Measurements from ENCODE around the gene POU2F3.
"Not testable (repeated sequence)": the region's sequence is repeated elsewhere in the genome, so short reads cannot be mapped to it uniquely, and the experiment has no call there.

Gene POU2F3

DNA sequence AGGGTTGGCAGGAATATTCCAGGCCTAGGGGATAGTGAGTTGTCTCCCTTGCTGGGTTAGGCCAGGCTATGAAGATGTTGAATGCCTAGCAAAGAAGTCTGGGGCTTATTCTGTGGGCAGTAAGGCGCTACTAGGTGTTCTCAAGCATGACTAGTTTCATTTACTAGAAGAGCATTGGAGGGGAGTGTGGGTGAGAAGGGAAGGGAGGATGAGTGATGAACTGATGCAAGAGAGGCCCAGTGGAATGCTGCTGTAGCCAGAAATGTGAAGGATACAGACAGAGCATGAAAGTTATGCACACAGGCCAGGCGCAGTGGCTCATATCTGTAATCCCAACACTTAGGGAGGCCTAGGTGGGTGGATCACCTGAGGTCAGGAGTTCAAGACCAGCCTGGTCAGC is 33.5 kb downstream of the POU2F3 start:
- H3K4me3 ChIP-seq (ENCODE audit: low read depth in 1 of 2, low read length in 2 of 2) = no peak overlapping the region
- H3K27me3 ChIP-seq (ENCODE audit: low read depth, low read length) = no peaks in the 10 kb centered on the region
- H3K27ac ChIP-seq (ENCODE audit: low read length) = no peak overlapping the region
- no peaks in the 10 kb centered on the region for H3K9me3 ChIP-seq (ENCODE audit: control insufficient read depth in 1 of 2, low read length in 2 of 2)
- H3K4me1 ChIP-seq (ENCODE audit: control insufficient read depth in 1 of 2, insufficient read depth in 2 of 2, low read length in 2 of 2) = no peaks in the 10 kb centered on the region
- H3K36me3 ChIP-seq (ENCODE audit: control insufficient read depth in 1 of 2, insufficient read depth in 2 of 2, low read length in 2 of 2) = no peaks in the 10 kb centered on the region

GRCh38 chr11:120273956-120274355 is 34.0 kb downstream of the POU2F3 start:
- not testable (repeated sequence) for H3K4me3 ChIP-seq (ENCODE audit: low read depth in 1 of 2, low read length in 2 of 2); H3K36me3 ChIP-seq (ENCODE audit: control insufficient read depth in 1 of 2, insufficient read depth in 2 of 2, low read length in 2 of 2); H3K4me1 ChIP-seq (ENCODE audit: control insufficient read depth in 1 of 2, insufficient read depth in 2 of 2, low read length in 2 of 2); H3K9me3 ChIP-seq (ENCODE audit: control insufficient read depth in 1 of 2, low read length in 2 of 2); H3K27ac ChIP-seq (ENCODE audit: low read length); H3K27me3 ChIP-seq (ENCODE audit: low read depth, low read length)

DNA sequence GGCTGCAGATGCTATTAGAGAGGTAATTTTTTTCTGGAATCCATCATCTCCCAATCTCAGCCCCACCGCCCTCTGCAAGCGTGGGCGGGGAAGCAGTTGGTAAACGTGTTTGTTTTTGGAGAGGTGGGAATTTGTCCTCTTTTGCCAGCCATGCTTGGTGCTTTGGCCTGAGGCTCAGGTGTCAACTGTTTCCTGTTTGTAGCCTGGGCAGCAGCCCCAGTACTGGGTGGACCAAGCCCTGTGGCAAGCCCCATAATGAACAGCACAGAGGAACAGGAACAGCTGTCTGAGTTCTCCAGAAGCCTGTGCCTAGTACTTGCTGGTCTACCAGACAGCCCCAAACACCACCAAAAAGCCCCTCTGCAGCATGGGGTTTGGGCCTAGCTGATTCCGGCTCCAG is 39.6 kb downstream of the POU2F3 start:
- Histone ChIP-seq H3K4me1 (ENCODE audit: control insufficient read depth in 1 of 2, insufficient read depth in 2 of 2, low read length in 2 of 2) (peaks cover 0 to 8% of the 10 kb centered on the region in 2 donors), H3K36me3 (ENCODE audit: control insufficient read depth in 1 of 2, insufficient read depth in 2 of 2, low read length in 2 of 2) (no peaks in the 10 kb centered on the region), H3K9me3 (ENCODE audit: control insufficient read depth in 1 of 2, low read length in 2 of 2) (no peaks in the 10 kb centered on the region), H3K27me3 (ENCODE audit: low read depth, low read length) (no peaks in the 10 kb centered on the region), H3K4me3 (ENCODE audit: low read depth in 1 of 2, low read length in 2 of 2) (no peak overlapping the region), H3K27ac (ENCODE audit: low read length) (no peak overlapping the region)

GRCh38 chr11:120280600-120281051 is 40.7 kb downstream of the POU2F3 start:
- Histone ChIP-seq H3K4me1 (ENCODE audit: control insufficient read depth in 1 of 2, insufficient read depth in 2 of 2, low read length in 2 of 2) (peaks cover 0 to 8% of the 10 kb centered on the region in 2 donors), H3K4me3 (ENCODE audit: low read depth in 1 of 2, low read length in 2 of 2) (no peak overlapping the region), H3K9me3 (ENCODE audit: control insufficient read depth in 1 of 2, low read length in 2 of 2) (no peaks in the 10 kb centered on the region), H3K27me3 (ENCODE audit: low read depth, low read length) (no peaks in the 10 kb centered on the region), H3K27ac (ENCODE audit: low read length) (no peak overlapping the region), H3K36me3 (ENCODE audit: control insufficient read depth in 1 of 2, insufficient read depth in 2 of 2, low read length in 2 of 2) (no peaks in the 10 kb centered on the region)

DNA sequence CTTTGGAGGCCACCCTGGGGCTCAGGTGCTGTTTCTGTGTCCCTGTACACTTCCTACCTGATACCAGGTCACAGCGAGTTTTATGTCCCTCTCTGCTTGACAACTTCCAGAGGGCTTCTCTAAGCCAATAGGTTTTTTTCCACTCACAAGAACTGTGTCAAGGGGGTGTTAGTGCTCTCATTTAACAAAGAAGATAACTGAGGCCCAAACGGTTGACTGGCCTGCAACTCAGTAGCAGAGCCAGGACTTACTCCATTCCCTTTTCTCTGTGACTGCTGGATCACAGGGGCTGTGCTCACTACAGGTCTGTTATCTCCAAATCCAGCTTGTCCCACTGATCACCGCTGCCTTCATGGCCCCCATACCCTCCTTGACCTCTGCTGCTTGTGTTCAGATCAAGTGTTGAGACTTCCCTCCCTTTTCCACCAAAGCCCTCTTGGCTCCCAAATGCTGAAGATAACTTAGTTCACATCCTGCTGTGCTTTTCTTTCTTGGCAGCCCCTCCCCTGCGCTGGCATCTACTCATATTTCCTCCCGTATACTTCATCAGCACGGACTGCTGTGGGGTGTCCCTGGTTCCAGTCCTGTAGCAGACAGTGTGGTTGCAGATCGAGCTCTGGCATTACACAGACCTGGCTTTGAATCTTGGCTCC is 41.3 kb downstream of the POU2F3 start:
- no peak overlapping the region for H3K4me3 ChIP-seq (ENCODE audit: low read depth in 1 of 2, low read length in 2 of 2)
- no peaks in the 10 kb centered on the region for H3K36me3 ChIP-seq (ENCODE audit: control insufficient read depth in 1 of 2, insufficient read depth in 2 of 2, low read length in 2 of 2)
- peaks cover 0 to 8% of the 10 kb centered on the region in 2 donors for H3K4me1 ChIP-seq (ENCODE audit: control insufficient read depth in 1 of 2, insufficient read depth in 2 of 2, low read length in 2 of 2)
- H3K27ac ChIP-seq (ENCODE audit: low read length) = no peak overlapping the region
- no peaks in the 10 kb centered on the region for H3K27me3 ChIP-seq (ENCODE audit: low read depth, low read length)
- H3K9me3 ChIP-seq (ENCODE audit: control insufficient read depth in 1 of 2, low read length in 2 of 2) = no peaks in the 10 kb centered on the region

- H3K27ac ChIP-seq (ENCODE audit: low read length) = no peak overlapping the region
- H3K4me3 ChIP-seq (ENCODE audit: low read depth in 1 of 2, low read length in 2 of 2) = no peak overlapping the region
- H3K4me1 ChIP-seq (ENCODE audit: control insufficient read depth in 1 of 2, insufficient read depth in 2 of 2, low read length in 2 of 2) = peaks cover 0 to 8% of the 10 kb centered on the region in 2 donors
- H3K36me3 ChIP-seq (ENCODE audit: control insufficient read depth in 1 of 2, insufficient read depth in 2 of 2, low read length in 2 of 2) = no peaks in the 10 kb centered on the region
- H3K27me3 ChIP-seq (ENCODE audit: low read depth, low read length) = no peaks in the 10 kb centered on the region
- H3K9me3 ChIP-seq (ENCODE audit: control insufficient read depth in 1 of 2, low read length in 2 of 2) = no peaks in the 10 kb centered on the region
These were observed 43.2 kb downstream of the POU2F3 start for GRCh38 chr11:120283124-120283523.

GRCh38 chr11:120284272-120284671 is 44.3 kb downstream of the POU2F3 start:
- Histone ChIP-seq H3K27ac (ENCODE audit: low read length) (no peak overlapping the region), H3K4me1 (ENCODE audit: control insufficient read depth in 1 of 2, insufficient read depth in 2 of 2, low read length in 2 of 2) (peaks cover 0 to 8% of the 10 kb centered on the region in 2 donors), H3K36me3 (ENCODE audit: control insufficient read depth in 1 of 2, insufficient read depth in 2 of 2, low read length in 2 of 2) (no peaks in the 10 kb centered on the region), H3K27me3 (ENCODE audit: low read depth, low read length) (no peaks in the 10 kb centered on the region), H3K4me3 (ENCODE audit: low read depth in 1 of 2, low read length in 2 of 2) (no peak overlapping the region), H3K9me3 (ENCODE audit: control insufficient read depth in 1 of 2, low read length in 2 of 2) (no peaks in the 10 kb centered on the region)

GRCh38 chr11:120285256-120285655 is 45.3 kb downstream of the POU2F3 start:
- Histone ChIP-seq H3K4me3 (ENCODE audit: low read depth in 1 of 2, low read length in 2 of 2) (no peak overlapping the region), H3K27ac (ENCODE audit: low read length) (no peak overlapping the region), H3K4me1 (ENCODE audit: control insufficient read depth in 1 of 2, insufficient read depth in 2 of 2, low read length in 2 of 2) (peaks cover 0 to 8% of the 10 kb centered on the region in 2 donors), H3K27me3 (ENCODE audit: low read depth, low read length) (no peaks in the 10 kb centered on the region), H3K36me3 (ENCODE audit: control insufficient read depth in 1 of 2, insufficient read depth in 2 of 2, low read length in 2 of 2) (no peaks in the 10 kb centered on the region), H3K9me3 (ENCODE audit: control insufficient read depth in 1 of 2, low read length in 2 of 2) (no peaks in the 10 kb centered on the region)

- no peaks in the 10 kb centered on the region for H3K27me3 ChIP-seq (ENCODE audit: low read depth, low read length)
- H3K4me1 ChIP-seq (ENCODE audit: control insufficient read depth in 1 of 2, insufficient read depth in 2 of 2, low read length in 2 of 2) = no peaks in the 10 kb centered on the region
- H3K9me3 ChIP-seq (ENCODE audit: control insufficient read depth in 1 of 2, low read length in 2 of 2) = no peaks in the 10 kb centered on the region
- H3K27ac ChIP-seq (ENCODE audit: low read length) = no peak overlapping the region
- H3K4me3 ChIP-seq (ENCODE audit: low read depth in 1 of 2, low read length in 2 of 2) = no peak overlapping the region
- H3K36me3 ChIP-seq (ENCODE audit: control insufficient read depth in 1 of 2, insufficient read depth in 2 of 2, low read length in 2 of 2) = no peaks in the 10 kb centered on the region
These were observed 48.1 kb downstream of the POU2F3 start for GRCh38 chr11:120288021-120288420.

GRCh38 chr11:120289426-120289825 is 49.5 kb downstream of the POU2F3 start:
- Histone ChIP-seq H3K9me3 (ENCODE audit: control insufficient read depth in 1 of 2, low read length in 2 of 2) (no peaks in the 10 kb centered on the region), H3K27me3 (ENCODE audit: low read depth, low read length) (no peaks in the 10 kb centered on the region), H3K4me3 (ENCODE audit: low read depth in 1 of 2, low read length in 2 of 2) (no peak overlapping the region), H3K36me3 (ENCODE audit: control insufficient read depth in 1 of 2, insufficient read depth in 2 of 2, low read length in 2 of 2) (no peaks in the 10 kb centered on the region), H3K27ac (ENCODE audit: low read length) (no peak overlapping the region), H3K4me1 (ENCODE audit: control insufficient read depth in 1 of 2, insufficient read depth in 2 of 2, low read length in 2 of 2) (no peaks in the 10 kb centered on the region)

DNA sequence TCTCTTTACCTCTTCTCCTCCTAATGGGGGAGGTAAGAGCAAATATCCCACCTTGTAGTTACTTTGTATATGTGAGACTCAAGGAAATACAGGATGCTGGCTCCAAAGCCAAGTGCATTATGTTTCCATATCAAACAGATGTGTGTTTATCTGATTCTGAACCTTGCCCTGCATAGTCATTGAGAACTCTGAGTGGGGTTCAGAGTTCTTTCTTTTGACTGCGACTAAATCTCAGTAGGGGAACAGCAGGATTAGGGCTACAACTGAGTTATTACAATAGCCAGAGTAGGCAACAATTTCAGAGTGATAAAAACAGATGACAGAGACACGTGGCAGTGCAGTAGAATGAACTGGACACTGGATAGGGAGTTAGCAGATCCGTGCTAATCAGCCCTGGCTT is 51.0 kb downstream of the POU2F3 start:
- no peaks in the 10 kb centered on the region for H3K9me3 ChIP-seq (ENCODE audit: control insufficient read depth in 1 of 2, low read length in 2 of 2)
- no peaks in the 10 kb centered on the region for H3K27me3 ChIP-seq (ENCODE audit: low read depth, low read length)
- no peak overlapping the region for H3K4me3 ChIP-seq (ENCODE audit: low read depth in 1 of 2, low read length in 2 of 2)
- H3K4me1 ChIP-seq (ENCODE audit: control insufficient read depth in 1 of 2, insufficient read depth in 2 of 2, low read length in 2 of 2) = no peaks in the 10 kb centered on the region
- H3K27ac ChIP-seq (ENCODE audit: low read length) = no peak overlapping the region
- H3K36me3 ChIP-seq (ENCODE audit: control insufficient read depth in 1 of 2, insufficient read depth in 2 of 2, low read length in 2 of 2) = no peaks in the 10 kb centered on the region
